Measurements from ENCODE around the gene KANSL1.
"Not testable (repeated sequence)": the region's sequence is repeated elsewhere in the genome, so short reads cannot be mapped to it uniquely, and the experiment has no call there.

Gene KANSL1

GRCh38 chr17:46193151-46193625 is at the start of gene KANSL1:
Gene KANSL1, minus strand, starts transcription at chr17:46193429. Its CDS starts 21,286 bp downstream, at chr17:46172143.
- peak; percentile 84 for DNase-seq

- DNase-seq: peak; percentile 18
Observed at GRCh38 chr17:46231359-46231758, 38.1 kb upstream of the KANSL1 start.

- DNase-seq: peak; percentile 89
Observed at GRCh38 chr17:46225274-46225794, 32.1 kb upstream of the KANSL1 start.

- not testable (repeated sequence) for DNase-seq
Observed at GRCh38 chr17:46224864-46225263, 31.6 kb upstream of the KANSL1 start.

- not testable (repeated sequence) for DNase-seq
Observed at GRCh38 chr17:46223041-46223440, 29.8 kb upstream of the KANSL1 start.

GRCh38 chr17:46216682-46217081 is 23.5 kb upstream of the KANSL1 start:
- DNase-seq: no peak

- DNase-seq: peak; percentile 14
Observed at GRCh38 chr17:46212634-46213435, 19.6 kb upstream of the KANSL1 start.

- DNase-seq: no peak
Observed at GRCh38 chr17:46208997-46209396, 15.8 kb upstream of the KANSL1 start.

- DNase-seq: no peak
Observed at GRCh38 chr17:46205975-46206374, 12.7 kb upstream of the KANSL1 start.

GRCh38 chr17:46202424-46202823 is 9.2 kb upstream of the KANSL1 start:
- DNase-seq: no peak

GRCh38 chr17:46201491-46201890 is 8.3 kb upstream of the KANSL1 start:
- no peak for DNase-seq

GRCh38 chr17:46200197-46200596 is 7.0 kb upstream of the KANSL1 start:
- no peak for DNase-seq

- no peak for DNase-seq
Observed at GRCh38 chr17:46199379-46199778, 6.2 kb upstream of the KANSL1 start.

GRCh38 chr17:46198233-46198632 is 5.0 kb upstream of the KANSL1 start:
- DNase-seq: no peak

GRCh38 chr17:46197530-46197929 is 4.3 kb upstream of the KANSL1 start:
- no peak for DNase-seq

GRCh38 chr17:46195939-46196716 is 2.9 kb upstream of the KANSL1 start:
- DNase-seq: no peak

GRCh38 chr17:46195217-46195855 is 2.1 kb upstream of the KANSL1 start:
- DNase-seq: no peak

- DNase-seq: peak; percentile 19
Observed at GRCh38 chr17:46194393-46195216, 1.4 kb upstream of the KANSL1 start.

- DNase-seq: peak; percentile 85
Observed at GRCh38 chr17:46193626-46194392, 580 bp upstream of the KANSL1 start.

GRCh38 chr17:46192439-46193150 is 634 bp downstream of the KANSL1 start:
- peak; percentile 75 for DNase-seq

- DNase-seq: peak; percentile 29
Observed at GRCh38 chr17:46192189-46192438, 1.1 kb downstream of the KANSL1 start.
